Activated naive CD4-positive, alpha-beta T cell treated with Interleukin-2 at 50 U/mL for 16 hours (primary cell): Measurements from ENCODE around the gene MTERF2.

Experiments used
- DNase-seq: peaks from one replicate; pipeline ENCODE4 v3.0.0-alpha.2; 2020

The MTERF2 gene

DNA sequence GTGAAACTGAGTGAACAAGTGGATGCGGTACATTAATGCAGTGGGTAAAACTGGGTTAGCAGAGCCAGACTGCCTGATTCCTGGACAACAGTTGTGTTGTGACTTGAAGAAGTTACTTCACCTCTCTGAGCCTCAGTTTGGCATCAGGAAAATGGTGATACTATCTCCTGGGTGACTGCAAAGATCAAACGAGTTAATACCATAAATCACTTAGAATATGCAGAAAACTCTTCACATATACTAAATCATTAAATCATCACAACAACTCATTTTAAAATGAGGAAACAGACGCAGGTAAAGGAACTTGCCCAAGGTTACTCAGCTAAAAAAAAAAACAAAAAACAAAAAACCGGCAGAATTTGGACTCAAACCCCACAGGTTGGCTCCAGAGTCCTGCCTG is 811 bp downstream of the MTERF2 start:
- no peak for DNase-seq

DNA sequence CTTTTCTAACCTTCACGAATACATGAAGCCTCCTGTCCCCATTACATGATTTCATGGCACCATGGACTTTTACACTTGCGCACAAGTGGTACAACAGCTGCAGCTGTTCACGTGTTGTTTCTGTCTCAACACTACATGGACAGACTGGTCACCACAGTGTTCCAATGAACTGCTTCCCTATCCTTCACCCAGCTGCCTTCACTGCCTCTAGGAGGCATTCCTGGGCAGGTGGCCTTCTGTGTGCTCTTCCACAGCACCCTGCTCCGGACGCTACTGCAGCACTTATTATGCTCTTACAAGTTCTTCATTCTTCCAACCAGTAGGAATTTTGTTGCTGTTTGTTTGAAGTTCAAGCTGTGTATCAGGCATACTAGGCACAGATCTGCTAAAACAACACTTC is 1.5 kb downstream of the MTERF2 start:
- DNase-seq, result no peak

- no peak for DNase-seq
Measured at GRCh38 chr12:106984588-106985137, 2.3 kb downstream of the MTERF2 start.

GRCh38 chr12:106982229-106982628 is 4.7 kb downstream of the MTERF2 start:
- DNase-seq, result no peak

GRCh38 chr12:106981788-106982187 is 5.2 kb downstream of the MTERF2 start:
- no peak for DNase-seq

GRCh38 chr12:106980944-106981343 is 6.0 kb downstream of the MTERF2 start:
- no peak for DNase-seq

DNA sequence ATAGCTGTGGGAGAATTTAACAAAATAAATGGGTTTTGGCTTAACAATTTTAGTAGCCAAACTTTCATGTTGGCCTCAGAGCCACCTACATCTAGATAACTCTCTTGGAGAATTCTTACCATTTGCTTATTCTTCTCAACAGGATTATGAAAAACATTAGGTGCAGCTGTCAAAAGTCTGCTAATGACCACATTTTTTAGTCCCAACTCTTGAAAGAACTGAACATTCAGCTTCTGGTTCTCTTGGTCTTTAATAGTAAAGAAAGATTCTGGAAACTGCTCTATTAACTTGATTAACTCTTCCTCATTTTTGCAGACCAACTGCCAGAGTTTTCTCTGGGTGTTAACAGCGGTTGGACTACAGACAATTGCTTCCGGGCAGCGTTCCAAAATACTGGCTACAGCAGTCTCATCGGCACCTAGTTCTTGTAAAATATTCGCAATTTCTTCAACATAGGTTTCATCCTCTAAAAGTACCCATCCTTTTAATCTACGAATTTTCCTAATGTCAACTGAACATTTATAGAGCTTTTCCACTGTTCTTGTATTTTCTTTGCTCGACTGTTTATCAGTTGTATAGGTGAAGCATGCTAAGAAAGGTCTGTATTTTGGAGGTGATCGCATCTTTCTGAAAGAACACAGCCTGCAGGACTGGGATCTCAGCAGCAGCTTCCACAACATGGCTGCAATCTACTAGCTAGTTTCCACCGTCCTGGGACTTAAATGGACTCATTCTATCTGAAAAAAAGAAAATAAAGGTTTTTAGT is 8.7 kb downstream of the MTERF2 start:
- DNase-seq, result no peak

DNA sequence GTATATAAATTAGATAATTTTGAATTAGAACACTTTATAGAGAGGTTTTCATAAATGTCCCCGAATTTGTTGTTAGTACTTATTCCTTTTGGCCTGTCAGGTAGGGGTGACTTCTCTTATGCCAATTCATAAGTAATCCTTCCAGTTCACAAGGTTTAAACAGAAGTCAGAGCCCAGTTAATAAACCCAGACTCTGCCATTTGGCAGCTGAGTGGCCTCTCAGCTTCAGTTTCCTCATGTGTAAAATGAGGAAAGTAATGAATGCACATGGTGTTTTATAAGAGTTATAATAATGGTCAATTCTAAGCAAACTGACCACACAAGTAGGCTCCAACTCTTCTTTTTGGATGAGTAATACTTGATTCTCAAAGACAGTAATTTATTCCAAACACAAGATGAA is 10.3 kb downstream of the MTERF2 start:
- DNase-seq, result no peak

DNA sequence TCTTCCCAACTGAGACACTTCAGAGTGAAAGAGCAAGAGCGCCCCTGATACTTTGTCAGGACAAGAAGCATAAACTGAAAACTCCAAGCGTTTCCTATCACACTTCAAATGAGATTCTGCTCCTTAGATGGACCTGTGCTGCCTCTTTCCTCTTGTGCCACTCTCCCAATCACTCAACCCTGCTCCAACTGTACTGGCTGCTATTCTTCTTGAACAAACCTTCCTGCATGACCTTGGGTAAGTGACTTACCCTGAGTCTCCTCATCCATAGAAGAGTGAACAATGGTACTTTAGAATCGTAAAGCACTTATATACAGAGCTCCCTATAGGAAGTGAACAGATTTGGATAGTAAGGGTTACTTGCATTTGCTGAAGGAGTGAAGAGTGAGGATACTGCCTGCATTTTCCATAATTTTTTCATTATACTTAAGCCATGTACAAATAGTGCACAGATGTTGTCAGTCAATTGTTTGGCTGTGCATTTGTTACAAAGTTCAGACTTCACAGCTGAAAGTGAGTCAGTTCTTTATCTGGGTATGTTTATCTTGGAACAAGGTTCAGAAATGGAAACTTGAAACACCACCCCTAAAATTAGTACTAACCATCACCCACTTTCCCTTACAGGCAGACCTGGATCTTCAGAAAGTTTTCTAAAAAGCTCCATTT is 10.8 kb downstream of the MTERF2 start:
- no peak for DNase-seq

GRCh38 chr12:106975098-106975497 is 11.8 kb downstream of the MTERF2 start:
- no peak for DNase-seq

- DNase-seq, result no peak
Measured at GRCh38 chr12:106974511-106974910, 12.4 kb downstream of the MTERF2 start.

DNA sequence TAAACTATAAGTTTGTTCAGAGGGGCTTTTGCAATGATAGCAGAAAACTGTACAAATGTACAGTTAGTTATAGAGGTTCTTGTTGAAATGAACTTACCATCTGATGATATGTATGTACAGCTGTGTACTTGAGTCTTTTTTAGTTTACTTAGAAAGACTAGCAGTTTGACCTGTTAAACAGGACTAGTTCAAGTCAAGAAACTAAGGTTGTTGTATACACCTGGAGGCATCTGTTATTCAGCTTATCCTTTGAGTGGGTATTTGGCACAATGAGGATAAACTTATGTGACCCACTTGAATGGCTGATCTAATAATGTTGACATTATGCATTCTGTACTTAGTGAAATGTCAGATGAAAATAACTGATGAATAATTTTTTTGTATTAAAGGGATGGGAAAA is 13.4 kb downstream of the MTERF2 start:
- DNase-seq, result no peak

GRCh38 chr12:106971065-106971464 is 15.9 kb downstream of the MTERF2 start:
- DNase-seq, result no peak

- no peak for DNase-seq
Measured at GRCh38 chr12:106964526-106964925, 22.4 kb downstream of the MTERF2 start.

DNA sequence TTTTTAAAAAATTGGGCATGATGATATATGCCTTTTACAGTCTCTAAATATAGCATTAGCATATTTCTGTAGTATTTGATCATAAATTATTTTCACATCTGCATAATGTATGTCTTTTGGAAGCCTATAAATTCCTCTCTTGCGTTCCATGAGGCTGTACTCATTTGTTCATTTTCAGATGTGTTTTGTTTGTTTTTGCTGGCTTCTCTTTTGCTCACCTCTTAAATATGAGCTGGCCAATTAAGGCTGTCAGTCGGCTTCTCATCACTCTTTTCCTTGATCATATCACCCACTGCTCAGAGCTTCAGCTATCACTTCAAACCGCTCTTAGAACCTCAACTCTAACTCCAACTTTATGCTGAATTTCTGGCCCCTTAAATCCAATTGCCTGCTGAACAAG is 24.7 kb downstream of the MTERF2 start:
- no peak for DNase-seq

- no peak for DNase-seq
Measured at GRCh38 chr12:106960443-106960842, 26.5 kb downstream of the MTERF2 start.

DNA sequence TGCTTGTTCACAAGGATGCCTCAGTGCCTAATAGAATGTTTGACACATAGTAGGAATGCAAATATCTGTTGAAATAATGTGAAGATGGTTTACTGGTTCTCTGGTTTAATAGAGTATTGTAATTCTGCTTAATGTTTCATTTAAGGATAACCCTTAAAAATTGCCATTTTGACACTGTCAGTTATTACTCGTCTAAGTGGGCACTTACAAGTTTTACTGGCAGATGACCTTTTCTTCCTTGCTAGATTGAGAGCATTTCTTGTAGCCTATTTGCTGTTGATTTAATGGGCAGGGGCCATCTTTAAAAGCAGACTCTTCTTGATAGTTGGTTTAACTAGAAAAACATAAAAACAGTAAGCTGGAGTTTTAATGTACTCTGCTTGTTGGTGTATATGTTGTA is 29.4 kb downstream of the MTERF2 start:
- no peak for DNase-seq

GRCh38 chr12:106956048-106956578 is 30.8 kb downstream of the MTERF2 start:
- peak; percentile 67 for DNase-seq

DNA sequence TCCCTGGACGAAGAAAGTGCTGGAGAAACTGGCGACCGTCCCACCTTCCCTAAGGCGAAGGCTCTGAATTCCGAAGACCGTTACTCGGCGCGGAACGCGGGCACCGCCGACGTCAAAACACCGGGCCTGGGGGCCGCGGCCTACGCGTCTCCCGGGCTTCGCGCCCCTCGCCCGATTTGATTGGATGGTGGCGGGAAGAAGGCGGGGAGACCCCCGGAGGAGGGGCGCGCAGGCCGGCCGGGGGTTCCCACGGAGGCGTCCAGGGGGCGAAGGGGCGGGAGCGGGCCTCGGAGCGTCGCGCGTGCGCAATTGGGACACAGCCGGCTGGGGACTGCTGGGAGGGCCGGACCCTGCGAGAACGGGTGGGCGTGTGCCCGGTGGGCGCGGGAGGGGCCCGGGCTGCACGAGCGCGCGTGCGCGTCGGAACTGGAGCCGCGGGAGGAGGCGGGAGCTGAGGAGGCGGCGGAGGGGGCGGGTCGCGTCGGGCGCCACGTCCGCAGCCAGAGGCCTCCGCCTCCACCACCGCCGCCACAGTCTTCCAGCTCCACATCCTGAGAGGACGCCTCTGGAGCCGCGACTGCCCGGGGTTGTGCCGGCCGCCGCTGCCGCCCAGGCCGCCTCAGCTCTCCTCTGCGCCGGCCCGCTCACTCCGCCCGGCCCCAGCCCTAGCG is 31.4 kb downstream of the MTERF2 start, which contains the start of gene TMEM263:
TSS of gene TMEM263 (plus strand) at position 531 of the 671 bp plus-strand sequence. CDS start 11,210 bp downstream, outside the sequence.
- peak; percentile 92 for DNase-seq

- DNase-seq, result no peak
Measured at GRCh38 chr12:106954462-106955376, 32.2 kb downstream of the MTERF2 start.

- no peak for DNase-seq
Measured at GRCh38 chr12:106953352-106954250, 33.3 kb downstream of the MTERF2 start.
